ENCODE results near the gene MAN1C1. TPM values are rescaled to one million over a fixed set of nuclear protein-coding genes. Genes with fewer than 3 reads are reported as not detected.
"Not testable (repeated sequence)": the region's sequence is repeated elsewhere in the genome, so short reads cannot be mapped to it uniquely, and the experiment has no call there.

Gene MAN1C1
- total and polyA plus RNA-seq, 3 experiments from 2014 or later: 2.8 to 5.6 (median 3.6) TPM

GRCh38 chr1:25729045-25729444, 112.5 kb downstream of the MAN1C1 start:
- Mint-ChIP-seq H3K4me1 (peaks cover 23 to 44% (median 28%) of the 10 kb centered on the region in 3 donors), H3K27ac (no peak overlapping the region), H3K27me3 (peaks cover 5% of the 10 kb centered on the region in 2 donors), H3K4me3 (no peak overlapping the region), H3K36me3 (no peaks in the 10 kb centered on the region), H3K9me3 (no peaks in the 10 kb centered on the region)
- Histone ChIP-seq H3K4me3 (ENCODE audit: low read length) (no peak overlapping the region), H3K9me3 (ENCODE audit: low read length) (no peaks in the 10 kb centered on the region), H3K4me1 (ENCODE audit: insufficient read depth, low read length) (peaks cover 54% of the 10 kb centered on the region), H3K27me3 (ENCODE audit: insufficient read depth, low read length, poor library complexity, severe bottlenecking) (no peaks in the 10 kb centered on the region), H3K36me3 (ENCODE audit: insufficient read depth, low read length) (no peaks in the 10 kb centered on the region), H3K27ac (ENCODE audit: low read depth, low read length) (no peak overlapping the region)
- ChIA-PET CTCF (interaction anchor here (1.4 kb wide), 1 partner anchor 8 kb away, joined by 4 read pairs; no protein-coding TSS in a partner anchor), POLR2A (no interaction called here)
- DNase-seq: no peak

- DNase-seq: peak in 1 of 5 donors; percentile 12
- Histone ChIP-seq H3K9me3 (ENCODE audit: low read length) (no peaks in the 10 kb centered on the region), H3K36me3 (ENCODE audit: insufficient read depth, low read length) (no peaks in the 10 kb centered on the region), H3K27me3 (ENCODE audit: insufficient read depth, low read length, poor library complexity, severe bottlenecking) (no peaks in the 10 kb centered on the region), H3K27ac (ENCODE audit: low read depth, low read length) (no peak overlapping the region), H3K4me1 (ENCODE audit: insufficient read depth, low read length) (peaks cover 54% of the 10 kb centered on the region), H3K4me3 (ENCODE audit: low read length) (no peak overlapping the region)
- Mint-ChIP-seq H3K4me3 (peak overlapping the region in 3 of 7 donors; percentile 9 to 51 (median 23)), H3K9me3 (no peaks in the 10 kb centered on the region), H3K4me1 (peaks cover 23 to 44% (median 26%) of the 10 kb centered on the region in 3 donors), H3K36me3 (no peaks in the 10 kb centered on the region), H3K27me3 (peaks cover 5 to 7% of the 10 kb centered on the region in 2 donors), H3K27ac (peak overlapping the region in 2 of 8 donors; percentile 6 to 29)
- ChIA-PET CTCF (interaction anchor here (1.4 to 1.6 kb wide), 2 partner anchors 9 to 66 kb away, joined by 3 to 4 read pairs; no protein-coding TSS in a partner anchor), POLR2A (interaction anchor here (0.7 kb wide), 1 partner anchor 13 kb away, joined by 4 read pairs; no protein-coding TSS in a partner anchor)
Measured at GRCh38 chr1:25729790-25730644, 113.4 kb downstream of the MAN1C1 start.

- Mint-ChIP-seq H3K27ac (peak overlapping the region in 1 of 8 donors; percentile 62), H3K27me3 (peaks cover 5% of the 10 kb centered on the region in 2 donors), H3K4me1 (peaks cover 23 to 44% (median 26%) of the 10 kb centered on the region in 3 donors), H3K36me3 (no peaks in the 10 kb centered on the region), H3K9me3 (no peaks in the 10 kb centered on the region), H3K4me3 (peak overlapping the region in 4 of 7 donors; percentile 12 to 51 (median 29))
- Histone ChIP-seq H3K27me3 (ENCODE audit: insufficient read depth, low read length, poor library complexity, severe bottlenecking) (no peaks in the 10 kb centered on the region), H3K36me3 (ENCODE audit: insufficient read depth, low read length) (no peaks in the 10 kb centered on the region), H3K9me3 (ENCODE audit: low read length) (no peaks in the 10 kb centered on the region), H3K4me1 (ENCODE audit: insufficient read depth, low read length) (peaks cover 50% of the 10 kb centered on the region), H3K27ac (ENCODE audit: low read depth, low read length) (no peak overlapping the region), H3K4me3 (ENCODE audit: low read length) (no peak overlapping the region)
- CTCF ChIA-PET: interaction anchor here (1.6 kb wide), 1 partner anchor 65 kb away, joined by 3 read pairs; no protein-coding TSS in a partner anchor
- POLR2A ChIA-PET: no interaction called here
- no peak for DNase-seq
Measured at GRCh38 chr1:25731148-25731547, 114.6 kb downstream of the MAN1C1 start.

- no peak for DNase-seq
- no peaks in the 10 kb centered on the region for H3K9me3 ChIP-seq (ENCODE audit: low read length)
- no peaks in the 10 kb centered on the region for H3K36me3 Mint-ChIP-seq
- H3K27me3 Mint-ChIP-seq: peaks cover 5% of the 10 kb centered on the region in 2 donors
- H3K27ac ChIP-seq (ENCODE audit: low read depth, low read length): no peak overlapping the region
- H3K4me3 Mint-ChIP-seq: no peak overlapping the region
- no peak overlapping the region for H3K27ac Mint-ChIP-seq
- H3K4me1 ChIP-seq (ENCODE audit: insufficient read depth, low read length): peaks cover 47% of the 10 kb centered on the region
- H3K4me1 Mint-ChIP-seq: peaks cover 23 to 44% (median 26%) of the 10 kb centered on the region in 3 donors
- no peaks in the 10 kb centered on the region for H3K36me3 ChIP-seq (ENCODE audit: insufficient read depth, low read length)
- no peaks in the 10 kb centered on the region for H3K9me3 Mint-ChIP-seq
- H3K27me3 ChIP-seq (ENCODE audit: insufficient read depth, low read length, poor library complexity, severe bottlenecking): no peaks in the 10 kb centered on the region
- ChIA-PET CTCF (interaction anchor here (1.6 kb wide), 1 partner anchor 64 kb away, joined by 3 read pairs; no protein-coding TSS in a partner anchor), POLR2A (no interaction called here)
- H3K4me3 ChIP-seq (ENCODE audit: low read length): no peak overlapping the region
Measured at GRCh38 chr1:25731626-25732370, 115.2 kb downstream of the MAN1C1 start.

GRCh38 chr1:25732821-25733220, 116.2 kb downstream of the MAN1C1 start:
- ChIA-PET CTCF (interaction anchor here (0.7 to 1.3 kb wide), 3 partner anchors 41 to 114 kb away, joined by 3 read pairs; no protein-coding TSS in a partner anchor), POLR2A (no interaction called here)
- Histone ChIP-seq H3K27ac (ENCODE audit: low read depth, low read length) (no peak overlapping the region), H3K27me3 (ENCODE audit: insufficient read depth, low read length, poor library complexity, severe bottlenecking) (no peaks in the 10 kb centered on the region), H3K36me3 (ENCODE audit: insufficient read depth, low read length) (no peaks in the 10 kb centered on the region), H3K4me3 (ENCODE audit: low read length) (no peak overlapping the region), H3K9me3 (ENCODE audit: low read length) (no peaks in the 10 kb centered on the region), H3K4me1 (ENCODE audit: insufficient read depth, low read length) (peaks cover 38% of the 10 kb centered on the region)
- H3K27me3 Mint-ChIP-seq: peaks cover 5% of the 10 kb centered on the region in 2 donors
- no peaks in the 10 kb centered on the region for H3K9me3 Mint-ChIP-seq
- peaks cover 0 to 1% (median 0%) of the 10 kb centered on the region in 3 donors for H3K36me3 Mint-ChIP-seq
- H3K4me3 Mint-ChIP-seq: no peak overlapping the region
- DNase-seq: no peak
- H3K27ac Mint-ChIP-seq: no peak overlapping the region
- H3K4me1 Mint-ChIP-seq: peaks cover 23 to 40% (median 24%) of the 10 kb centered on the region in 3 donors

- H3K4me3 ChIP-seq (ENCODE audit: low read length): no peak overlapping the region
- H3K27me3 ChIP-seq (ENCODE audit: insufficient read depth, low read length, poor library complexity, severe bottlenecking): no peaks in the 10 kb centered on the region
- H3K4me1 Mint-ChIP-seq: peaks cover 23 to 38% (median 24%) of the 10 kb centered on the region in 3 donors
- no peaks in the 10 kb centered on the region for H3K9me3 Mint-ChIP-seq
- no peak overlapping the region for H3K4me3 Mint-ChIP-seq
- H3K4me1 ChIP-seq (ENCODE audit: insufficient read depth, low read length): peaks cover 34% of the 10 kb centered on the region
- H3K27ac Mint-ChIP-seq: no peak overlapping the region
- H3K36me3 Mint-ChIP-seq: peaks cover 0 to 1% (median 0%) of the 10 kb centered on the region in 3 donors
- POLR2A ChIA-PET: no interaction called here
- peaks cover 5% of the 10 kb centered on the region in 2 donors for H3K27me3 Mint-ChIP-seq
- no peaks in the 10 kb centered on the region for H3K36me3 ChIP-seq (ENCODE audit: insufficient read depth, low read length)
- no peak for DNase-seq
- CTCF ChIA-PET: interaction anchor here (0.7 to 1.4 kb wide), 4 partner anchors 17 to 114 kb away, joined by 3 read pairs; no protein-coding TSS in a partner anchor
- H3K9me3 ChIP-seq (ENCODE audit: low read length): no peaks in the 10 kb centered on the region
- H3K27ac ChIP-seq (ENCODE audit: low read depth, low read length): no peak overlapping the region
Measured at GRCh38 chr1:25733271-25733670, 116.7 kb downstream of the MAN1C1 start.

GRCh38 chr1:25734991-25735390, 118.4 kb downstream of the MAN1C1 start:
- H3K36me3 Mint-ChIP-seq; H3K36me3 ChIP-seq (ENCODE audit: insufficient read depth, low read length); H3K27me3 Mint-ChIP-seq; H3K4me3 ChIP-seq (ENCODE audit: low read length); H3K27ac Mint-ChIP-seq; H3K4me3 Mint-ChIP-seq; DNase-seq; H3K9me3 Mint-ChIP-seq; H3K27me3 ChIP-seq (ENCODE audit: insufficient read depth, low read length, poor library complexity, severe bottlenecking); H3K27ac ChIP-seq (ENCODE audit: low read depth, low read length); H3K9me3 ChIP-seq (ENCODE audit: low read length); POLR2A ChIA-PET: not testable (repeated sequence)
- CTCF ChIA-PET: interaction anchor here (1.4 kb wide), 1 partner anchor 19 kb away, joined by 3 read pairs; no protein-coding TSS in a partner anchor
- peaks cover 21 to 27% (median 22%) of the 10 kb centered on the region in 3 donors for H3K4me1 Mint-ChIP-seq
- peaks cover 25% of the 10 kb centered on the region for H3K4me1 ChIP-seq (ENCODE audit: insufficient read depth, low read length)
